CD14-positive monocyte (primary cell): ENCODE data around the gene ACAD10. TPM values are rescaled to one million over a fixed set of nuclear protein-coding genes. Genes with fewer than 3 reads are reported as not detected.

Experiments used
- DNase-seq, 3 donors: peaks; one replicate each; pipeline ENCODE4 v3.0.0-alpha.2; 2011 to 2022
- H2AFZ ChIP-seq: 2 replicates; pipeline ENCODE4 v1.6.0; 2012; ENCODE audit warnings: mild to moderate bottlenecking, low read depth, low read length, inconsistent platforms; ENCODE audit not compliant: insufficient read depth, poor library complexity, severe bottlenecking
- H3K27ac ChIP-seq, 2 donors: 1 replicate in 1 of 2; 2 replicates in 1 of 2; pipeline ENCODE4 v1.5.1; 2012 to 2013; ENCODE audit warnings: low read length in 2 of 2, control low read depth in 1 of 2, inconsistent platforms in 1 of 2, low read depth in 1 of 2, mild to moderate bottlenecking in 1 of 2
- H3K27me3 ChIP-seq, 2 donors: one replicate each; pipeline versions ENCODE4 v1.6.0 to v1.6.1; 2011 to 2013; ENCODE audit warnings: low read length in 2 of 2; ENCODE audit not compliant: control insufficient read depth in 2 of 2, insufficient read depth in 2 of 2
- H3K36me3 ChIP-seq, 2 donors: replicated peaks in 1 of 2; 1 replicate in 1 of 2; 2 replicates in 1 of 2; pipeline versions ENCODE4 v1.5.1 to v1.6.1; 2012 to 2013; ENCODE audit warnings: low read length in 2 of 2, control low read depth in 1 of 2, inconsistent platforms in 1 of 2, mild to moderate bottlenecking in 1 of 2; ENCODE audit not compliant: insufficient read depth in 2 of 2, control insufficient read depth in 1 of 2
- H3K4me1 ChIP-seq, 2 donors: 1 replicate in 1 of 2; 2 replicates in 1 of 2; pipeline versions ENCODE4 v1.5.1 to v1.6.1; 2012 to 2013; ENCODE audit warnings: low read length in 2 of 2, control low read depth in 1 of 2, inconsistent platforms in 1 of 2, mild to moderate bottlenecking in 1 of 2, moderate library complexity in 1 of 2; ENCODE audit not compliant: insufficient read depth in 2 of 2, control insufficient read depth in 1 of 2
- H3K4me2 ChIP-seq: replicated peaks from 2 replicates; pipeline ENCODE3; 2012; ENCODE audit warnings: low read length, moderate library complexity, mild to moderate bottlenecking; ENCODE audit not compliant: poor library complexity, severe bottlenecking; ENCODE audit errors: extremely low read depth
- H3K4me3 ChIP-seq, 3 experiments: fragments of 200-600 bp in 1 of 3; sonication (generic) in 1 of 3; replicated peaks in 1 of 3; 1 replicate in 2 of 3; 2 replicates in 1 of 3; pipeline ENCODE4 v1.5.1; 2011 to 2013; ENCODE audit warnings: low read length in 3 of 3, mild to moderate bottlenecking in 3 of 3, control low read depth in 2 of 3, low read depth in 2 of 3, inconsistent platforms in 1 of 3, moderate library complexity in 1 of 3
- H3K79me2 ChIP-seq: 2 replicates; pipeline ENCODE4 v1.6.0; 2012; ENCODE audit warnings: mild to moderate bottlenecking, control low read depth, inconsistent platforms, low read length, moderate library complexity; ENCODE audit not compliant: insufficient read depth
- H3K9ac ChIP-seq: 2 replicates; pipeline ENCODE4 v1.6.0; 2017; ENCODE audit warnings: low read length, mild to moderate bottlenecking; ENCODE audit not compliant: insufficient read depth, poor library complexity, severe bottlenecking
- H3K9me3 ChIP-seq, 2 donors: replicated peaks in 1 of 2; 1 replicate in 1 of 2; 2 replicates in 1 of 2; pipeline versions ENCODE4 v1.5.1 to v1.6.1; 2012 to 2013; ENCODE audit warnings: low read length in 2 of 2, control low read depth in 1 of 2; ENCODE audit not compliant: control insufficient read depth in 1 of 2, insufficient read depth in 1 of 2
- H4K20me1 ChIP-seq: 2 replicates; pipeline ENCODE4 v1.6.0; 2012; ENCODE audit warnings: mild to moderate bottlenecking, low read length, control low read depth, moderate library complexity; ENCODE audit not compliant: insufficient read depth
- H3K27ac Mint-ChIP-seq, 7 donors: one replicate each; pipeline ENCODE4 v1.8.0; 2020; ENCODE audit warnings: mild to moderate bottlenecking in 7 of 7, mixed read lengths in 7 of 7, moderate library complexity in 6 of 7, inconsistent platforms in 2 of 7
- H3K27me3 Mint-ChIP-seq, 3 donors: one replicate each; pipeline ENCODE4 v1.8.0; 2021 to 2022; ENCODE audit warnings: low read depth in 3 of 3, mild to moderate bottlenecking in 3 of 3, mixed read lengths in 3 of 3, moderate library complexity in 3 of 3, inconsistent platforms in 1 of 3
- H3K36me3 Mint-ChIP-seq, 2 donors: one replicate each; pipeline ENCODE4 v1.8.0; 2020; ENCODE audit warnings: mixed read lengths in 2 of 2, inconsistent platforms in 1 of 2, mild to moderate bottlenecking in 1 of 2
- H3K4me1 Mint-ChIP-seq: one replicate; pipeline ENCODE4 v1.8.0; 2020; ENCODE audit warnings: mild to moderate bottlenecking, mixed read lengths
- H3K4me3 Mint-ChIP-seq, 2 donors: one replicate each; pipeline ENCODE4 v1.8.0; 2020; ENCODE audit warnings: mild to moderate bottlenecking in 2 of 2, mixed read lengths in 2 of 2, moderate library complexity in 1 of 2
- H3K9me3 Mint-ChIP-seq, 7 donors: one replicate each; pipeline ENCODE4 v1.8.0; 2020 to 2022; ENCODE audit warnings: mixed read lengths in 7 of 7, mild to moderate bottlenecking in 6 of 7, moderate library complexity in 6 of 7, inconsistent platforms in 2 of 7
- WGBS: methylation state at CpG from one replicate; pipeline ENCODE4 v1.1.5; 2013; ENCODE audit warnings: missing lambda C conversion rate; ENCODE audit not compliant: insufficient coverage; 5-methylcytosine and 5-hydroxymethylcytosine counted together
- intact Hi-C, 2 donors: fragments of 100-400 bp; cut with micrococcal nuclease; formaldehyde crosslinking; loops; one replicate each; pipeline versions ENCODE4 v1.15.0 to v1.15.1; 2023
- polyA plus RNA-seq, 3 donors: library from polyadenylated mRNA; depleted of rRNA in 1 of 3; unstranded in 2 of 3; stranded (reverse) in 1 of 3; fragments of 300-500 nt in 2 of 3; fragments of >200 nt in 1 of 3; fragmentation: Illumina TruSeq in 2 of 3; gene quantifications; 1 replicate in 2 of 3; 2 replicates in 1 of 3; pipeline ENCODE4 v1.2.3, GENCODE V29; 2012 to 2021
- TF ChIP-seq, protein P1 (sequence below): fragments of 200-600 bp; IDR thresholded peaks from one replicate; pipeline ENCODE4 v1.8.0; 2022; ENCODE audit warnings: antibody characterized with exemption, mild to moderate bottlenecking

ACAD10 gene
- polyA plus RNA-seq, 3 donors, result 9.4 to 34.3 (median 10.1) TPM

DNA sequence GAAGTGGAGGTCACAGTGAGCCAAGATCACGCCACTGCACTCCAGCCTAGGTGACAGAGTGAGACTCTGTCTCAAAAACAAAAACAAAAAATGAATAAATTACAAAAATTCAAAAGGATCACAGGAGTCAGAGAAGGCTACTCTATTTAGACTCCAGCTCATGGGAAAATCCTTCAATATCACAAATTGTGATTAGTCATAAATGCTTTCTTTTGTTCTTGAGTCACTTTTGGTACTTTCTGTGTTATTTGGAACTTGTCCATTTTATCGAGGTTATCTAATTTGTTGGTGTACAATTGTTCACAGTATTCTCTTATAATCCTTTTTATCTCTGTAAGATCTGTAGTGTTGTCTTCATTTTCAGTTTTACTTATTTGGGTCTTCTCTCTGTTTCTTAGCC, 99.8 kb downstream of the ACAD10 start:
- Histone ChIP-seq H3K9ac (no peak overlapping the region), H3K27ac (no peak overlapping the region), H3K27me3 (no peaks in the 10 kb centered on the region), H4K20me1 (peaks cover 36% of the 10 kb centered on the region), H2AFZ (no peak overlapping the region), H3K4me1 (peaks cover 2 to 4% of the 10 kb centered on the region in 2 donors), H3K9me3 (peaks cover 0 to 5% of the 10 kb centered on the region in 2 donors), H3K4me3 (no peak overlapping the region), H3K36me3 (peaks cover 80 to 96% of the 10 kb centered on the region in 2 donors), H3K79me2 (peaks cover 15% of the 10 kb centered on the region), H3K4me2 (no peak overlapping the region)
- H3K4me3 Mint-ChIP-seq, result no peak overlapping the region
- H3K9me3 Mint-ChIP-seq, result peaks cover 2 to 8% (median 6%) of the 10 kb centered on the region in 7 donors
- intact Hi-C loops, result loop anchor here in 1 of 2 donors (5.0 kb wide), 1 partner anchor 33 kb away; no protein-coding TSS in a partner anchor
- TF ChIP-seq, protein P1, sequence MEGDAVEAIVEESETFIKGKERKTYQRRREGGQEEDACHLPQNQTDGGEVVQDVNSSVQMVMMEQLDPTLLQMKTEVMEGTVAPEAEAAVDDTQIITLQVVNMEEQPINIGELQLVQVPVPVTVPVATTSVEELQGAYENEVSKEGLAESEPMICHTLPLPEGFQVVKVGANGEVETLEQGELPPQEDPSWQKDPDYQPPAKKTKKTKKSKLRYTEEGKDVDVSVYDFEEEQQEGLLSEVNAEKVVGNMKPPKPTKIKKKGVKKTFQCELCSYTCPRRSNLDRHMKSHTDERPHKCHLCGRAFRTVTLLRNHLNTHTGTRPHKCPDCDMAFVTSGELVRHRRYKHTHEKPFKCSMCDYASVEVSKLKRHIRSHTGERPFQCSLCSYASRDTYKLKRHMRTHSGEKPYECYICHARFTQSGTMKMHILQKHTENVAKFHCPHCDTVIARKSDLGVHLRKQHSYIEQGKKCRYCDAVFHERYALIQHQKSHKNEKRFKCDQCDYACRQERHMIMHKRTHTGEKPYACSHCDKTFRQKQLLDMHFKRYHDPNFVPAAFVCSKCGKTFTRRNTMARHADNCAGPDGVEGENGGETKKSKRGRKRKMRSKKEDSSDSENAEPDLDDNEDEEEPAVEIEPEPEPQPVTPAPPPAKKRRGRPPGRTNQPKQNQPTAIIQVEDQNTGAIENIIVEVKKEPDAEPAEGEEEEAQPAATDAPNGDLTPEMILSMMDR, result no peak
- H3K27ac Mint-ChIP-seq, result peak overlapping the region in 2 of 7 donors; percentile 42 to 69
- no peaks in the 10 kb centered on the region for H3K27me3 Mint-ChIP-seq
- H3K4me1 Mint-ChIP-seq, result peaks cover 6% of the 10 kb centered on the region
- WGBS, result no CpG with 5 or more reads among the region's 2 CpGs
- H3K36me3 Mint-ChIP-seq, result peaks cover 76 to 98% of the 10 kb centered on the region in 2 donors
- DNase-seq, result no peak

DNA sequence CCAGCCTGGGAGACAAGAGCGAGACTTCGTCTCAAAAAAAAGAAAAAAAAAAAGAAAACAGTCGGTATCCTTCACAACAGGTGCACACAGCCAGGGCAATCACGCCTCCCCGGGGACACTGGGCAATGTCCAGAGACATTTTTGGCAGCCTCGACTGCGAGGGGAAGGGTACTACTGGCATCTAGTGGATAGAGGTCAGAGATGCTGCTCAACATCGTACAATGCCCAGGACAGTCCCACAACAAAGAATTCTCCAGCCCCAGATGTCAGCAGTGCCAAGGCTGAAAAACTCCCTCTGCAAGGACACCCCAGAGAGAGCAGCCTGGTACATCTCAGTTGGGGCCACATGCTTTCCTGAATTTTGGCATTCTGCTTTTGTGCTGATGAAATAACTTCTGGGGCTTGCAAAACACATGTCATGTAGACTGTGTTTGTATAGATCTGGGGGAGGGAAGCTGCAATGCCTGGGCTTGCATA, 102.4 kb downstream of the ACAD10 start:
- DNase-seq, result peak in 2 of 3 donors; percentile 31 to 40
- H3K27ac Mint-ChIP-seq, result peak overlapping the region in 4 of 7 donors; percentile 52 to 74 (median 61)

More for the DNA sequence above, 102.4 kb downstream of the ACAD10 start:
- no peak overlapping the region for H3K4me2 ChIP-seq
- no peaks in the 10 kb centered on the region for H3K4me1 ChIP-seq
- no peaks in the 10 kb centered on the region for H3K9me3 ChIP-seq
- H3K79me2 ChIP-seq, result no peaks in the 10 kb centered on the region
- WGBS, result 78% methylated on average over 7 of the region's 8 CpGs
- peaks cover 86 to 96% of the 10 kb centered on the region in 2 donors for H3K36me3 ChIP-seq
- TF ChIP-seq, protein P1, result peak; percentile 51
- no peak overlapping the region for H3K9ac ChIP-seq
- intact Hi-C loops, result loop anchor here (2.0 to 5.0 kb wide), 2 partner anchors 33 to 36 kb away; no protein-coding TSS in a partner anchor
- Mint-ChIP-seq H3K36me3 (peaks cover 82 to 97% of the 10 kb centered on the region in 2 donors), H3K27me3 (no peaks in the 10 kb centered on the region), H3K4me1 (peaks cover 4% of the 10 kb centered on the region), H3K9me3 (peaks cover 0 to 2% (median 0%) of the 10 kb centered on the region in 7 donors), H3K4me3 (no peak overlapping the region)
- no peaks in the 10 kb centered on the region for H3K27me3 ChIP-seq
- H3K4me3 ChIP-seq, result no peak overlapping the region
- H4K20me1 ChIP-seq, result peaks cover 49% of the 10 kb centered on the region
- no peak overlapping the region for H2AFZ ChIP-seq
- peak overlapping the region in 1 of 2 donors; percentile 33 for H3K27ac ChIP-seq
